CD4-positive, alpha-beta T cell treated with Interleukin-17A for 4 hours (primary cell): ENCODE measurements around the gene TPK1.

Source experiments
- DNase-seq: peaks from one replicate; pipeline ENCODE4 v3.0.0-alpha.2; 2020; ENCODE audit warnings: mixed read lengths

TPK1 gene

GRCh38 chr7:144713850-144714249, 122.0 kb downstream of the TPK1 start:
- no peak for DNase-seq

- no peak for DNase-seq
Observed at GRCh38 chr7:144710791-144711190, 125.1 kb downstream of the TPK1 start.

GRCh38 chr7:144709066-144709465, 126.8 kb downstream of the TPK1 start:
- DNase-seq: no peak

- no peak for DNase-seq
Observed at GRCh38 chr7:144691240-144691639, 144.6 kb downstream of the TPK1 start.

GRCh38 chr7:144682581-144683280, 153.1 kb downstream of the TPK1 start:
- DNase-seq: no peak

GRCh38 chr7:144676492-144676891, 159.4 kb downstream of the TPK1 start:
- DNase-seq: no peak

- no peak for DNase-seq
Observed at GRCh38 chr7:144674550-144674949, 161.3 kb downstream of the TPK1 start.

GRCh38 chr7:144672869-144673268, 163.0 kb downstream of the TPK1 start:
- DNase-seq: no peak

- DNase-seq: no peak
Observed at GRCh38 chr7:144671429-144671828, 164.4 kb downstream of the TPK1 start.

GRCh38 chr7:144670218-144670617, 165.6 kb downstream of the TPK1 start:
- DNase-seq: no peak

- no peak for DNase-seq
Observed at GRCh38 chr7:144668503-144668902, 167.3 kb downstream of the TPK1 start.

- no peak for DNase-seq
Observed at GRCh38 chr7:144665689-144666381, 170.0 kb downstream of the TPK1 start.

- DNase-seq: no peak
Observed at GRCh38 chr7:144659211-144659610, 176.6 kb downstream of the TPK1 start.

GRCh38 chr7:144656965-144657517, 178.8 kb downstream of the TPK1 start:
- no peak for DNase-seq

- DNase-seq: no peak
Observed at GRCh38 chr7:144653449-144653848, 182.4 kb downstream of the TPK1 start.

- no peak for DNase-seq
Observed at GRCh38 chr7:144650439-144650838, 185.4 kb downstream of the TPK1 start.

- no peak for DNase-seq
Observed at GRCh38 chr7:144649120-144649519, 186.7 kb downstream of the TPK1 start.

- no peak for DNase-seq
Observed at GRCh38 chr7:144641389-144642044, 194.3 kb downstream of the TPK1 start.

- no peak for DNase-seq
Observed at GRCh38 chr7:144632724-144633123, 203.1 kb downstream of the TPK1 start.

- no peak for DNase-seq
Observed at GRCh38 chr7:144629598-144629997, 206.3 kb downstream of the TPK1 start.

- DNase-seq: no peak
Observed at GRCh38 chr7:144629011-144629410, 206.8 kb downstream of the TPK1 start.

GRCh38 chr7:144628176-144628575, 207.7 kb downstream of the TPK1 start:
- DNase-seq: no peak

- no peak for DNase-seq
Observed at GRCh38 chr7:144622745-144623144, 213.1 kb downstream of the TPK1 start.

- DNase-seq: no peak
Observed at GRCh38 chr7:144606261-144606660, 229.6 kb downstream of the TPK1 start.
